Activated effector memory CD4-positive, alpha-beta T cell treated with anti-CD3 and anti-CD28 coated beads, Interleukin-2, amount 50 U/mL, for 16 hours (primary cell): ENCODE measurements around the gene MC1R.
"Not testable (repeated sequence)": the region's sequence is repeated elsewhere in the genome, so short reads cannot be mapped to it uniquely, and the experiment has no call there.

Source experiments
- DNase-seq: peaks from one replicate; pipeline ENCODE4 v3.0.0-alpha.2; 2020

Gene MC1R

DNA sequence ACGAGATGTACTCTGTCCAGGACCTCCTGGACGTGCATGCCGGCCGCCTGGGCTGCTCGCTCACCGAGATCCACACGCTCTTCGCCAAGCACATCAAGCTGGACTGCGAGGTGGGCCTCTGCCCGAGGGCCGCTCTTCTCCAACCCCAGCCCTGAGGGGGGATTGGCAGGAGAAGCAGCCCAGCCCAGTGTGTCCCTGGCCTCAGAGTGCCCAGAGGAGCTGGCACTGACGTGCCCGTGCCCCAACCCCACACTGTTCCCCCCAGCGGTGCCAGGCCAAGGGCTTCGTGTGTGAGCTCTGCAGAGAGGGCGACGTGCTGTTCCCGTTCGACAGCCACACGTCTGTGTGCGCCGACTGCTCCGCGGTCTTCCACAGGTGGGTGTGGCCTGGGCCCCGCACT is 45.5 kb downstream of the MC1R start:
- DNase-seq, result no peak

GRCh38 chr16:89965447-89966225 is 47.0 kb downstream of the MC1R start:
- no peak for DNase-seq

DNA sequence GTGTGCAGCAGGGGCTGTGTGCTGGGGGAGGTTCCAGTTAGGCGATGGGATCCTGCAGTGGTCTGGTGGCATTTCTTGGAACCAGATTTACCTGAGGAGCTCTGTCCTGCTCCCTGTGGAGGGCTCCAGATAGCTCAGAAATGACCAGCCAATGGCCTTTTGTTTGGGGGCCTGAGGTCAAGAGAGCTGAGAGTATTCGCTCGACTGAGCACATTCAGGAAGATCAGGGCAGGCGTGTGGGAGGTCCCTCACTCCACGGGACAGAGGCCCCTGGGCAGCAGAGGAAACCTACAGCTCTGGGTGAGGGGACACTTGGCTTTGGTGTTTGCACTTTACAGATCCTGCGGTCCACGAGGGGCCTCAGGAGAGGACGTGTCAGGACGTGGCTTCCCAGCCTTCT is 48.1 kb downstream of the MC1R start:
- no peak for DNase-seq

GRCh38 chr16:89967436-89967835 is 48.8 kb downstream of the MC1R start:
- not testable (repeated sequence) for DNase-seq

- not testable (repeated sequence) for DNase-seq
These were observed 49.4 kb downstream of the MC1R start for GRCh38 chr16:89968074-89968473.

- DNase-seq, result no peak
These were observed 51.2 kb downstream of the MC1R start for GRCh38 chr16:89969741-89970410.
